ENCODE results near the gene HAGHL.
"Not testable (repeated sequence)": the region's sequence is repeated elsewhere in the genome, so short reads cannot be mapped to it uniquely, and the experiment has no call there.

Gene HAGHL

GRCh38 chr16:760545-761343 is 33.8 kb downstream of the HAGHL start, which contains the start of gene MSLN:
TSS of gene MSLN (plus strand) at chr16:760734. CDS start at chr16:762681, 1,947 bp downstream.
- FAIRE-seq: no peak

DNA sequence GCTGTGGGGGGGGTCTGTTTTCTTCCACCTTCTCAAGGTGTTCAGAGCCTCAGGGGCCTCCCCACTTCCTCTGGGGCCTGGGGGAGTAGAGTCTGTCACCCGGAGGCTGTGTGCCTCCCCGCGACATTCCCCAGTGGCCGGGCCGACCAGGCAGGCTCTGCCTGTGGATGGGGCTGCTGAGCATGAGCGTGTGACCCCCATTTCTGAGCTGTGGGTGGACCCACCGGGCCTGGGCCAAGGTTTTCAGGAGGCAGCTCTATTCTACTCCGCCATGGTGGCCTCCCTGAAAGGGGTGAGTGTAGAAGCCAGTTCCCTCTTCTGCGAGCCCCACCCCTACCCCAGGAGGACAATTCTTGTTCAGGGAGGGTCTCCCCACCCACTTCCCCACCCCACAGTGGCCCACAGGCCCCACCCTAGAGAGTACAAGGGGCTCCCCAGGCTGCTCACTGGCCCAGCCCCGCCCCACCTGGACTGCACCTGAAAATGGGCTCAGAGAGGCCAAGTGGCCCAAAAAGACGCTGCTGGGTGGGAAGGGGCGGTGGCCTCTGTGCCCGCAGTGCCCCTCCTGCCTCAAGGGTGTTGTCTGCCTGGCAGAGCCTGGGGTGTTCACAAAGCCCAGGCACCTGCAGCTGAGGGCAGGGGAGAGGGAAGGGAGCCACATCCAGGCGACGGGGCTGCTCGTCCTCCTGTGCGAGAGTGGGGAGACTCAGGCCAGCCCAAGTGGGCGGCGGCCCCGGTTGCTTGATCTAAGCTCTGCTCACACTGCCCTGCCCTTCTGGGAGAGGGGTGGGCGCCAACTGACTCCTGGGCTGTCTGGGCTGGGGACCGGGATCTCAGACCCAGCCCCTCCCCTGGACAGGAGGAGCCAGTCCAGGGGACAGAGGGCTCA is 35.0 kb downstream of the HAGHL start:
- no peak for FAIRE-seq

- no peak for FAIRE-seq
Measured at GRCh38 chr16:762595-763268, 35.8 kb downstream of the HAGHL start.

GRCh38 chr16:763369-764183 is 36.7 kb downstream of the HAGHL start:
- no peak for FAIRE-seq

GRCh38 chr16:764184-764750 is 37.4 kb downstream of the HAGHL start:
- FAIRE-seq: no peak

GRCh38 chr16:764848-765487 is 38.1 kb downstream of the HAGHL start:
- FAIRE-seq: no peak

- no peak for FAIRE-seq
Measured at GRCh38 chr16:765488-765865, 38.6 kb downstream of the HAGHL start.

DNA sequence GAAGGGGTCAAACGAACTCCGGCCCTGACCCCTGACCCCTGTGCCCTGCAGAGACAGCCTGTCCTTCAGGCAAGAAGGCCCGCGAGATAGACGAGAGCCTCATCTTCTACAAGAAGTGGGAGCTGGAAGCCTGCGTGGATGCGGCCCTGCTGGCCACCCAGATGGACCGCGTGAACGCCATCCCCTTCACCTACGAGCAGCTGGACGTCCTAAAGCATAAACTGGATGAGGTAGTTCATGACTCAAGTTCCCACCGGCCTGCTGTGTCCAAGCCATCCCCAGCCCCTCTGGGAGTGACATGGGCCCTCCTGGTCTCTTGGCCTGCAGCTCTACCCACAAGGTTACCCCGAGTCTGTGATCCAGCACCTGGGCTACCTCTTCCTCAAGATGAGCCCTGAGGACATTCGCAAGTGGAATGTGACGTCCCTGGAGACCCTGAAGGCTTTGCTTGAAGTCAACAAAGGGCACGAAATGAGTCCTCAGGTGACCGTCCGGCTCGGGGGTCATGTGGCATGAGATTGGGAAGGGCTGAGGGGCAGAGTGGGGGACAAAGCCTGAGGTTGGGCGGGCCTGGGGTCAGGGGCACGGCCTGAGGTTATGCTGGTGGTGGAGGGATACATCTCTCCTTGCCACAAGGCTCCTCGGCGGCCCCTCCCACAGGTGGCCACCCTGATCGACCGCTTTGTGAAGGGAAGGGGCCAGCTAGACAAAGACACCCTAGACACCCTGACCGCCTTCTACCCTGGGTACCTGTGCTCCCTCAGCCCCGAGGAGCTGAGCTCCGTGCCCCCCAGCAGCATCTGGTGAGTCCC is 39.3 kb downstream of the HAGHL start:
- no peak for FAIRE-seq

DNA sequence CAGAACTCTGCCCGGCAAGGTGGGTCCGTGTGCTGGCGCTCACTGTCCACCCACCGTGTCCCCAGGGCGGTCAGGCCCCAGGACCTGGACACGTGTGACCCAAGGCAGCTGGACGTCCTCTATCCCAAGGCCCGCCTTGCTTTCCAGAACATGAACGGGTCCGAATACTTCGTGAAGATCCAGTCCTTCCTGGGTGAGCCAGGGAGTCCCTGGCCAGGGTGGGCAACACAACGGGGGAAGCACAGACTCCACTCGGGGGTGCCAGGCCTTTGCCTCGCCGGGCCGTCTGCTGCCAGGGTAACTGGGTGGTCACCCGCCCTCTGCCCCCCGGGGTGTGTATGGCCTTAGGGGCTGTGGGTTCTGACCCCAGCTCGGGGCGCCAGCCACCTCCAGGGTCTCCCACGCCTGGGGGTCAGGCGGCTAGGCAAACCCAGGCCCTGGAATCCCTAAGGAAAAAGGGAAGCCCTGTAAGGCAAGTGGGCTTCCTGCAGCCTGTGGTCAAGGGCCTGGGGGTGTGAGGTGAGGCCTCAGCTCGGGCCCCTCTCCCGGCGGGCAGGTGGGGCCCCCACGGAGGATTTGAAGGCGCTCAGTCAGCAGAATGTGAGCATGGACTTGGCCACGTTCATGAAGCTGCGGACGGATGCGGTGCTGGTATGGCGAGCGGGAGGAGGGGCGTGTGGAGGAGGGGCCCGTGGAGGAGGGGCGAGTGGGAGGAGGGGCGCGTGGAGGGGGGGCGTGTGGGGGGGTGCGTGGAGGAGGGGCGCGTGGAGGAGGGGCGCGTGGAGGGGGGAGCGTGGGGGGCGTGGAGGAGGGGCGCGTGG is 40.1 kb downstream of the HAGHL start:
- FAIRE-seq: no peak

GRCh38 chr16:767743-768235 is 40.9 kb downstream of the HAGHL start:
- FAIRE-seq: no peak

- FAIRE-seq: no peak
Measured at GRCh38 chr16:768428-768827, 41.5 kb downstream of the HAGHL start.

DNA sequence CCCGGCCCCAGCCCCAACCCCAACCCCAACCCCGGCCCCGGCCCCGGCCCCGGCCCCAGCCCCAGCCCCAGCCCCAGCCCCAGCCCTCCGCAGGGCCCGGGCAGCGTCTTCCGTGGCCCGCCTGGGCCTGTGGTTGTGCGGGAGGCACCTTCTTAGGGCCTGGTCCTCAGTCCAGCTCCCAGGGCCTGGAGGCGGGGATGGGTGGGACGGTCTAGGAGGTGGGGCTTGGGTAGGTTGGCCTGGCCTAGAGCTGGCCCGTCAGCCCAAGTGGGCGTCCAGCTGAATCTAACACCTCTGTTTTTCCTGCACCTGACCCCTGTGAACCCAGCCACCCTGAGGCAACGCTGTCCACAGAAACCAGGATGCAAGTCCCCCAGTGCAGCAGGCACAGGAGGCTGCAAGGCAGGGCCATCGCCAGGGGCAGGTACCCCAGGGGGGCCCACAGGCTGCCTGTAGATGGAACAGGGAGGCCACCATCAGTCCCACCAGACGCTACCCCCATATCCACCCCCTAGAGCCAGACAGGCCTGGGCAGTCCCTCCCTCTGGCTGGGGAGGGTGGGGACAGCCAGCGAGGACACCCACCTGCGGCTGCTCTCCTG is 42.4 kb downstream of the HAGHL start:
- no peak for FAIRE-seq

DNA sequence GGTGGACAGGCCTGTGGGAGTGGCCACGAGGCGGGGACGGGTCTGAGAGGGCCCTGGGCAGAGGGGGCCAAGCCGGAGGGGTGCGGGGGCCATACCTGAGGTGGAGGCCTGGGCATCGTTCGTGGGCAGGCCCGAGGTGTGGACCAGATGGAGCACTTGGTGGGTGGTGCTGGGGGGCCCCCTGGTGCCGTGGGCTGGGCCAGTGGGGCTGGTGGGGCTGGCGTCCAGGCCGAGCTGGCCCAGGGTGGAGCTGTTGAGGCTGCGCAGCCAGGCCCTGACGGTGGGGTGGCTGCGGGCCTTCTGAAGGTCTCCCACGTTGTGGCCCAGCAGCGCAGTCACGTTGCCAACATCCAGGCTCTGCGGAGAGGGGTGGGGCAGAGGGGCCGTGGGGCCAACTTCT is 43.0 kb downstream of the HAGHL start:
- FAIRE-seq: no peak

DNA sequence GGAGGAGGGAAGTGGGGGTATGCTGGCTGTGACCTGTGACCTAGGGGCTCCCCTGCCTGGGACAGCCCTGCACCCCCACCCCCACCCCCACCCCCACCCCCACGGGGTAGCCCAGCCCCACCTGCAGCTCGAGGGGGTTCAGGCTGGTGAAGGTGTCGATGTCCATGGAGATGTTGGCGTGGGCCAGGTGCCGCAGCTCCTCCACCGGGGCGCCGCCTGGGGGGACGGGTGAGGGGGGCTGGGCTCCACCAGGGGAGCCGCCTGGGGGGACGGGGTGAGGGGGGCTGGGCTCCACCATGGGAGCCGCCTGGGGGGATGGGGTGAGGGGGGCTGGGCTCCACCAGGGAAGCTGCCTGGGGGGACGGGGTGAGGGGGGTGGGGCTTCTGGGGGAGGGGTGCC is 43.5 kb downstream of the HAGHL start:
- FAIRE-seq: no peak

DNA sequence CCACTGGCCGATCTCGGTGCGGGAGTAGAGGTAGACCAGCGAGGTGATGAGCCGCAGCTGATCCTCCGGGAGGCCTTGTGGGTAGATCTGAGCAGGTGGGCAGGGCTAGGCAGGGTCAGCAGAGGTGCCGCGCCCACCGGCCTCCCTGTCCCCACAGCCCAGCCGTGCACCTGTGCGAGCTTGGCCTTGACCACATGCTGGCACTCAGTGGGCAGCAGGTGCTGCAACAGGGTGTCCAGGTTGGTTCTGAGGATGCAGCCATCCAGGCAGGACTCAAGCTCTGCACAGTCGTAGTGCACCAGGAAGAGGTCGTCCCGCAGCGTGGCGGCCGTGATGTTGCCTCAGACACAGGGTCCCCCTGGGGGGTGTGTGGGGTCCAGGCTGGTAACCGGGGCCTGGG is 46.1 kb downstream of the HAGHL start:
- FAIRE-seq: no peak

DNA sequence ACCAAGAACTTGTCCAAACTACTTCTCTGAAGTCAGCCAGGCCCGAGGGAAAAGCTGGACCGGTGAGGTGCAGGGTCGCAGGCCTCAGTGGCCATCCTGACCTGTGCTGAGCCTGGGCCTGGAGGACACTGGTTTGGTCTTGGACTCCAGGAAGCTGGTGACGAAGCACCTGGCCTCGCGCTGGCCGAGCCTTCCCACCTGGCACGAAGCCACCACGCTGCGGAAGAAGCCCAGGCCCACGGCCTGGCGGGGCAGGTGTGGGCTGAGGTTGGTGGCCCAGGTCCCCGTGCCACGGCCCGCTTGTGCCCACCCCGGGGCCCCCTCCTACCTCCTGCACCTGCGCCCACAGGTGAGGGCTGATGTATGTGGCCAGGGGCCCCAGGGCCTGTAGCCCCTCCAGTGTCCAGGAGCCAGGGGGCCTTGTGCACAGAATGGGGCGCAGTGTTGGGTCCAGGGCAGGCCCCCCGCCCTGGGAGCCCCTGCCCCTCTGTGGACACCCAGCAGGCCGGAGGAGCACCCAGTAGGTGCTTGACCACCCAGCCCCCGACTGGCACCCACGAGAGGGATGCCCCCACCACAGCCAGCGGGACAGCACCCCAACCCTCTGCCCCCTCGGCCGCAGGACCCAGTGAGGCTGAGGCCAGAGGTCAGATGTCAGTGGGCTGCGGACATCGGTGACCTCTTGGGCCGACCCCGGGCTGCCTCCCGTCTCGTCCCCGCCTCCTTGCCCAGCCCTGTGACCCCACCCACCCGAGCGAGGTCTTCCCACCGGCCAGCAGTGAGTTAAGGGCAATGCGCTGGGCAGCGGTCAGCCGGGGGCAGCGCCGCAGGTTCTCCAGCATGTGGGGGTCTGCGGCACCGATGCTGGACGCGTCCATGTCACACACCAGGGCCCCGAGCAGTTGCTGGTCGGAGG is 47.4 kb downstream of the HAGHL start:
- no peak for FAIRE-seq

- FAIRE-seq: no peak
Measured at GRCh38 chr16:775236-775796, 48.4 kb downstream of the HAGHL start.

GRCh38 chr16:776298-776697 is 49.4 kb downstream of the HAGHL start:
- not testable (repeated sequence) for FAIRE-seq
